Measurements from ENCODE around the gene SGK2.

Gene SGK2

GRCh38 chr20:43563429-43563828, 4.6 kb downstream of the SGK2 start:
- no peak overlapping the region for H3K4me3 ChIP-seq (ENCODE audit: low read length)
- TF ChIP-seq ZNF274 (IDR thresholded peaks at IDR 0.05; ENCODE audit: low read depth, low read length): no peak

- no peak for TF ChIP-seq ZNF274 (IDR thresholded peaks at IDR 0.05; ENCODE audit: low read depth, low read length)
These were observed 5.2 kb downstream of the SGK2 start for GRCh38 chr20:43563991-43564390.

GRCh38 chr20:43564455-43564854, 5.6 kb downstream of the SGK2 start:
- no peak for TF ChIP-seq ZNF274 (IDR thresholded peaks at IDR 0.05; ENCODE audit: low read depth, low read length)

More at GRCh38 chr20:43563991-43564390, 5.2 kb downstream of the SGK2 start:
- H3K4me3 ChIP-seq (ENCODE audit: low read length): no peak overlapping the region

GRCh38 chr20:43564993-43565757, 6.3 kb downstream of the SGK2 start:
- no peak for TF ChIP-seq ZNF274 (IDR thresholded peaks at IDR 0.05; ENCODE audit: low read depth, low read length)
- H3K4me3 ChIP-seq (ENCODE audit: low read length): no peak overlapping the region

More at GRCh38 chr20:43564455-43564854, 5.6 kb downstream of the SGK2 start:
- H3K4me3 ChIP-seq (ENCODE audit: low read length): no peak overlapping the region

GRCh38 chr20:43565758-43566104, 6.9 kb downstream of the SGK2 start:
- TF ChIP-seq ZNF274 (IDR thresholded peaks at IDR 0.05; ENCODE audit: low read depth, low read length): no peak
- H3K4me3 ChIP-seq (ENCODE audit: low read length): no peak overlapping the region

- H3K4me3 ChIP-seq (ENCODE audit: low read length): no peak overlapping the region
- TF ChIP-seq ZNF274 (IDR thresholded peaks at IDR 0.05; ENCODE audit: low read depth, low read length): no peak
These were observed 8.7 kb downstream of the SGK2 start for GRCh38 chr20:43567477-43567876.

- no peak overlapping the region for H3K4me3 ChIP-seq (ENCODE audit: low read length)
- TF ChIP-seq ZNF274 (IDR thresholded peaks at IDR 0.05; ENCODE audit: low read depth, low read length): no peak
These were observed 9.9 kb downstream of the SGK2 start for GRCh38 chr20:43568706-43569105.

- TF ChIP-seq ZNF274 (IDR thresholded peaks at IDR 0.05; ENCODE audit: low read depth, low read length): no peak
- no peak overlapping the region for H3K4me3 ChIP-seq (ENCODE audit: low read length)
These were observed 10.5 kb downstream of the SGK2 start for GRCh38 chr20:43569282-43569681.

GRCh38 chr20:43570496-43570895, 11.7 kb downstream of the SGK2 start:
- H3K4me3 ChIP-seq (ENCODE audit: low read length): no peak overlapping the region
- no peak for TF ChIP-seq ZNF274 (IDR thresholded peaks at IDR 0.05; ENCODE audit: low read depth, low read length)

GRCh38 chr20:43571310-43571709, 12.5 kb downstream of the SGK2 start:
- H3K4me3 ChIP-seq (ENCODE audit: low read length): no peak overlapping the region
- no peak for TF ChIP-seq ZNF274 (IDR thresholded peaks at IDR 0.05; ENCODE audit: low read depth, low read length)

GRCh38 chr20:43571771-43572170, 12.9 kb downstream of the SGK2 start:
- no peak for TF ChIP-seq ZNF274 (IDR thresholded peaks at IDR 0.05; ENCODE audit: low read depth, low read length)
- no peak overlapping the region for H3K4me3 ChIP-seq (ENCODE audit: low read length)

- no peak overlapping the region for H3K4me3 ChIP-seq (ENCODE audit: low read length)
- no peak for TF ChIP-seq ZNF274 (IDR thresholded peaks at IDR 0.05; ENCODE audit: low read depth, low read length)
These were observed 14.1 kb downstream of the SGK2 start for GRCh38 chr20:43572891-43573290.

GRCh38 chr20:43576108-43576507, 17.3 kb downstream of the SGK2 start:
- no peak overlapping the region for H3K4me3 ChIP-seq (ENCODE audit: low read length)
- no peak for TF ChIP-seq ZNF274 (IDR thresholded peaks at IDR 0.05; ENCODE audit: low read depth, low read length)

- H3K4me3 ChIP-seq (ENCODE audit: low read length): no peak overlapping the region
- TF ChIP-seq ZNF274 (IDR thresholded peaks at IDR 0.05; ENCODE audit: low read depth, low read length): no peak
These were observed 21.3 kb downstream of the SGK2 start for GRCh38 chr20:43579861-43580793.
